Cardiac fibroblast (primary cell): ENCODE measurements around the gene OSBPL5.
A peak's percentile ranks its signal among the peaks of the same experiment; 100 is the strongest.

ENCODE experiments used
- DNase-seq, 2 donors: peaks; one replicate each; pipeline versions ENCODE4 v3.0.0 to v3.0.0-alpha.2; 2010; ENCODE audit warnings: low read depth in 2 of 2
- H3K4me3 ChIP-seq, 2 donors: replicated peaks in 1 of 2; 1 replicate in 1 of 2; 2 replicates in 1 of 2; pipeline ENCODE4 v1.5.1; 2011; ENCODE audit warnings: low read depth in 2 of 2, low read length in 2 of 2, mild to moderate bottlenecking in 2 of 2, moderate library complexity in 1 of 2
- CTCF ChIP-seq: IDR thresholded peaks from one replicate; pipeline ENCODE4 v1.5.1; 2011; ENCODE audit warnings: low read depth, mild to moderate bottlenecking, low read length, inconsistent platforms

Gene OSBPL5

GRCh38 chr11:3165152-3165705, at the start of gene OSBPL5:
OSBPL5 (minus strand) TSS chr11:3165310; CDS start chr11:3129148, 36,162 bp downstream.
- no peak for TF ChIP-seq CTCF
- peak within 1 kb of the TSS; percentile 89 to 90 for H3K4me3 ChIP-seq
- DNase-seq, result peak; percentile 53 to 74

GRCh38 chr11:3214420-3214699, 49.2 kb upstream of the OSBPL5 start:
- DNase-seq, result no peak
- no peak for TF ChIP-seq CTCF

DNA sequence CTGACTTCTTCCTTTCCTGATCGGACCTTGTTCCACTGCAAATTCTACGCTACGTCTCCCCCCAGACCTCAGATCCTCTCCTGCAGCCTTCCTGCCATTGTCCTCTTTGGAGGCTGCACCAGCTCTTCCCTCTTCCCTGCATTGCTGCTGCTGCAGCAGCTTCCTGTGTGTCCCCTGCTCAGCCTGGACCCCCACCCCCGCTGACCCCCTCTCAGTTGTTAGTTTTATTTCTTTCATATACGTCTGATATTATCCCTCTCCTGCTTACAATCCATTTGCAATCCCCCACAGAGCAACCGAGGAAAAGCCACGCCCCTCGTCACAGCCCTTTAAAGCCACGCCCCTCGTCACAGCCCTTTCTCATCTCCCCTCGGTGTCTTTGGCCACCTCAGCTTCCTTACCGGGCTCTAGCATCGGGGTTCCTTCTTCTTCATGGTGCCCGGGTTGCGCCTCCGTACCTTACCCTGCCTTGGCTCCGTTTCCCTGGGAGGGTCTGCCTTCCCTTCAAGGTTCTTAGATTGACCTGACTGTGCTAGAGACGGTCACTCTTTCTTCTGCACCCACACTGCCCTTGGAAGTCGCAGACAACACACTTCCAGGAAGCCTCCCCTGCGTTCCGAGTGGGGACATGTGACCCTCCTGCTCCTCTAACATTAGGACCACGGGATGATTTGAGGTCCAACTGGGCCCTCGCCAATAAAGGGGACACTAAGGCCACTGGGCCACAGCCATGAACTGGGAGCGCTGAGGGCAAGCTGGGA, 48.7 kb upstream of the OSBPL5 start:
- no peak for TF ChIP-seq CTCF
- DNase-seq, result no peak
- no peak overlapping the region for H3K4me3 ChIP-seq

More at GRCh38 chr11:3214420-3214699, 49.2 kb upstream of the OSBPL5 start:
- no peak overlapping the region for H3K4me3 ChIP-seq

DNA sequence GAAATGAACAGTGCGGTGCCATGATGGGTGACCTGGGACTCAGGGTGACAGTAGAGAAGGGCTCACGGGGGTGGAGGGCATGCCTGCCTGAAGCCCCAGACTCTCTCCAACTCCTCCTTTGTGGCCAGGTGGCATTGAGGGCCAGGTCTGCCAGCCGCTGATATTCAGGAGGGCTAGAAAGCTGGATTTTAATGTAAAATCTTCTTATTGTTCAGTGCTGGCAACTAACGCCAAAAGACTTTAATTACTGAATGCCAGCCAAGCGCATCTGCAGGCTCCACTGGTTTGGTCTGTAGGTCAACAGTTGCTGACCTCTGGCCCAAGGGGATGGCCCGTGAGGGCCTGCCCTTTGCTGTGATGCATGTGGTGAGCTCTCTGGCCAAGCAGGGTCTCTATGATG, 43.2 kb upstream of the OSBPL5 start:
- no peak overlapping the region for H3K4me3 ChIP-seq
- no peak for DNase-seq
- no peak for TF ChIP-seq CTCF

DNA sequence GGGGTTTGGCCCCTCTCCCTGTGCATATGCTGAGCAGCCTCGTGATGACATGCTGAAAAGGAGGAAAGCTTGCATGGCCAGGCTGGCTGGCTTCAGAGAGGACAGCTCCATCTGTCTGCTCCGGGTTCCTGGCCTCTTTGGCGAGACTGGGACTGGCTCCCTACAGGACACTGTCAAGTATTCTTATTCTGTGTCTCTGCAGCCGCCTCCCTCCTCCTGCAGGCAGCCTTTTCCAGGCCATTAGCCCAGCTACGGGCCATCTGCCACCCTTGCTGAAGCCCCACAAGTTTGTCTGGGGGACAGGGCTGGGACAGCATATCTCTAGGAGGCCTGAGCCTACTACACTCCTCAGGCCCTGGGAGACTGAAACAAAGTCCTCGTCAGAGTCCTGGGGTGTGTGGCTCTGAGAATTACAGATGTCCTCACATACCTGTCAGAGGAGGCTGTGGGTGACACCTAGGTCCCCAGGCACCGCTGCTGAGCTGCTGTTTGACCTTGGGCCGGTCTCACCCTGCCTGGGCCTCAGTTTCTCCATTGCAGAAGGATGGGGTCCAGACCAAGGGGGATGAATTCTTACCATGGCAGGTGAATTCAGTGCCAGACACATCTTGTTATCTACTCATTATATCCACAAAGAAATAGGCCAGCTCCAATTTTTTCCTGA, 42.5 kb upstream of the OSBPL5 start:
- no peak for TF ChIP-seq CTCF
- DNase-seq, result no peak
- H3K4me3 ChIP-seq, result no peak overlapping the region

DNA sequence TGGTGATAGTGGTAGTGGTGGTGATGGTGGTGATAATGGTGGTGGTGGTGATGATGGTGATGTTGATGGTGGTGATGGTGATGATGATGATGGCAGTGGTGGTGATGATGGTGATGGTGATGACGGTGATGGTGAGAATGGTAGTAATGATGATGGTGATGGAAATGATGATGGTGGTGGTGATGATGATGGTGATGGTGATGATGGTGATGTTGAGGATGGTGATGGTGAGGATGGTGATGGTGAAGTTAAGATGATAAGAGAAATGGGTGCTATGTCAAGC, 41.8 kb upstream of the OSBPL5 start:
- TF ChIP-seq CTCF, result no peak
- no peak for DNase-seq
- H3K4me3 ChIP-seq, result no peak overlapping the region
